ENCODE data around the gene ELMO1. TPM values are rescaled to one million over a fixed set of nuclear protein-coding genes. Genes with fewer than 3 reads are reported as not detected.
A peak's percentile ranks its signal among the peaks of the same experiment; 100 is the strongest.
"Not testable (repeated sequence)": the region's sequence is repeated elsewhere in the genome, so short reads cannot be mapped to it uniquely, and the experiment has no call there.

Gene ELMO1
- total RNA-seq, 2 donors from 2014 or later, result 15.6 to 24.6 TPM

- DNase-seq (no peak), ATAC-seq (no peak)
- intact Hi-C loops (cut with DNase I), result no loop called here
Measured at GRCh38 chr7:37150856-37151255, 297.8 kb downstream of the ELMO1 start.

DNA sequence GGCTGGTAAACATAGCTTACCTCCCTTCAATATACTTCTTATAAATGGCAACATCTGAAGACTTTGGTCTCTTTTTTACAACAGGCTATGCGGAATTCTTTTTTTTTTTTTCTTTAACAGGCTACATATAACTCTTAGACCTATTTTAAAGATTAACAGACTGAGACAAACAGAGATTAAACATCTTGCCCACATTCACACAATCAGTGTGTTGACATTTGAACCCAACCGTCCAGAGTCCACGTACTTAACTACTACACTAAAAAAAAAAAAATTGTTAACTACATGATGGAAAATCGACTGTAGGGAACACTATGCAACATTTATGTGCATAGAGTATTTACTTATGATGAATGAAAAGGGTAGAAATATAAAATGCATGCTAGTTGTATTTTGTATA lies 298.5 kb downstream of the ELMO1 start:
- ATAC-seq (no peak), DNase-seq (no peak)
- intact Hi-C loops (cut with DNase I), result no loop called here

GRCh38 chr7:37149773-37150124 lies 298.9 kb downstream of the ELMO1 start:
- ATAC-seq, result peak in 1 of 2 donors; percentile 49

DNA sequence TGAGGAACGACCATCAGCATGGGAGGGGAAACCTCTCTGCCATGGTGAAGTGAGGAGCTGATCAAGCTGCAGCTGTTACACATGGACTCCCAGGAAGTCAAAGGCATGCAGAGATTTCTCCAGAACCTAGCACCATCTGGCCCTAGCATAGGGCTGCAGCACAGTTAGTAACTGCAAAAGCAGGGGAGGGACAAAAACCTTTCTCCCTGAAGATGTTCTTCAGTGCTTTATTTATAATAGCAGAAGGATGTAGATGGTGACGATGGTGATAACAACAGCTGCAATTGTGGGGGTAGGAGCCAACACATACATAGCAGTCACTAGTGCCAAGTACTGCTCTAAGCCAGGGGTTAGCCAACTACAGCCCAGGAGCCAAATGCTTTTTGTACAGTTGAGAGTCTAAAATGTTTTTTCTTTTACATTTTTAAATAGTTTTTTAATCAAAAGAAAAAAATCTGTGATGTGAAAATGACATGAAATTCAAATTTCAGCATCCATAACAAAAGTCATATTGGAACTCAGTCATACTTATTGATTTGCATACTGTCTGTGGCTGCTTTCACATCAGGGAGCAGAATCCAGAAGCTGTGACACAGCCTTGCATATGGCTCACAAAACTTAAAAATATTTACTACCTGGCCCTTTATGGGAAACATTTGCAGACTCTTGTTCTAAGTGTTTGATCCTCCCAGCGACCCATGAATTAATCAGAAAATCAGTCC lies 299.5 kb downstream of the ELMO1 start:
- DNase-seq, result no peak
- intact Hi-C loops (cut with DNase I), result no loop called here
- ATAC-seq, result peak in 1 of 2 donors; percentile 40

More at GRCh38 chr7:37149773-37150124, 298.9 kb downstream of the ELMO1 start:
- DNase-seq, result no peak
- intact Hi-C loops (cut with DNase I), result no loop called here

DNA sequence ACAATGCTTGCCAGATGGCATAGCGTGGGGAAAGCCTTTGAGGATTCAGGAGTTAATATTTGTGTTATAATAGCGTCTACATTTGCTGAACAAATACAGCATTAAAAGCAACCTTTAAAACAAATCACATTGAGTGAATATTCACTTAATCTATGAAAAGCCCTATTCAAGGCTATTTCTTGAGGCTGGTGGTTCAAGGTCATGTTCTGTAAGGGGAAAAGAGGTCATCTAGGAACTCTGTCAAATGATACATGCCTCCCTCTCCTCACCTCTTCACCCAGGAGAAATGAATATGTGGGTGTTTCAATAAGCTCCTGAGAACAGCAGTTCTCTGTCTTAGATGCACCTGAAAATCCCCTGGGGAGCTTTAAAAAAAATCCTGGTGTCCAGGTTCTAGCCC lies 303.0 kb downstream of the ELMO1 start:
- intact Hi-C loops (cut with DNase I), result no loop called here
- DNase-seq, result no peak
- no peak for ATAC-seq

DNA sequence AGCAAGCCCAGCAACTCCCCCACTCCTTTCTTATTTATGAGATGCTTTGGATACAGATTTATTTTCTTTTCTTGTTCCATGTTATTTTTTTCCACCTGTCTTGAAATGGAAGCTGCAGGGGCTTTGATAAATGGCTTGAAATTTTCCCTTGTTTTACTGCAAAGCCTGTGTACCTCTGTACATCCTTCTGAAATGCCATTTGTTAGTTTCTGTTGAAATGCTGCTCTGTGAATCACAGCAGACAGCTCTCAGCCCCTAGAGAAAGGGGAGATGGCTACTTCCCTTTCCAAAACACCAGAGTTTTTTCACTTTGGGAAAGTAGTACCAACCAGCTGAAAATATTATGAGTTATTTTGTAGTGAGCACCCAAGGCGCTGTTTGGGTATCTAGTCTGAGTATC lies 304.2 kb downstream of the ELMO1 start:
- DNase-seq, result no peak
- intact Hi-C loops (cut with DNase I), result no loop called here
- no peak for ATAC-seq

DNA sequence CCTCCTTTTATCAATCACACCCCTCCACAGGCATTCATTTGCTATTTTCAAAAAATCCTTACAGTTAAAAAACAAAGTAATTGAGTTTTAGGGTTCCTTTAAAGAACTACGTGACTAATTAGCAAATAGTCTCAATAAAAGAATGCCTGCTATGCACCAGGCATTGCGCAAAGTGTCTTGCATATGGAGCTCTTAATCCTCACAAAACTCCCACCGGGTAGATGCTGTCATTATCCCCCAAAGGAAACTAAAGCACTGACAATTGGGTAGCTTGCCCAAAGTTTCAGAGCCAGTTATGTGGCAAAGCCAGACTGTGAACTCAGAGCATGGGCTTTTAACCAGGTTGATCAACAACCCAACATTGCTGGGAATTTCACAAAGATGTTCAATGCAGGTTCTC lies 305.7 kb downstream of the ELMO1 start:
- intact Hi-C loops (cut with DNase I), result no loop called here
- ATAC-seq (no peak), DNase-seq (no peak)

DNA sequence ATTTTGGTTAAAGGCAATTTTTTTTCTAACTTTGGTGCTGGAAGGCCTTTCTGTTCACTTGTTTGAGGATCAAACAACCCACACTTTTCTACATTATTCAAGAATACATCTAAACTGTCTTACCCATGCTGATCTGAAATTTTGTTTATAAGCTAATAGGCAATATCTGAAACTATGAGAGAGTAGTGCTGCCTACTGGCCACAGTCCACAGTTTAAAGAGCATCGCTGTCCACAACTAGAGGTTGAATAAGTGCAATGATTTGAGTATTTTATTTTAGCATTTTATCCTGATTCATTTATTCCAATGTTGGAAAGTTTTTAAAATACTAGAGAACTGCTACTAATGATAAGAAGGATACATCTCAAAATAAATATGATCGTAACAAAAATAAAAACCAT lies 306.9 kb downstream of the ELMO1 start:
- ATAC-seq (no peak), DNase-seq (no peak)
- intact Hi-C loops (cut with DNase I), result no loop called here

DNA sequence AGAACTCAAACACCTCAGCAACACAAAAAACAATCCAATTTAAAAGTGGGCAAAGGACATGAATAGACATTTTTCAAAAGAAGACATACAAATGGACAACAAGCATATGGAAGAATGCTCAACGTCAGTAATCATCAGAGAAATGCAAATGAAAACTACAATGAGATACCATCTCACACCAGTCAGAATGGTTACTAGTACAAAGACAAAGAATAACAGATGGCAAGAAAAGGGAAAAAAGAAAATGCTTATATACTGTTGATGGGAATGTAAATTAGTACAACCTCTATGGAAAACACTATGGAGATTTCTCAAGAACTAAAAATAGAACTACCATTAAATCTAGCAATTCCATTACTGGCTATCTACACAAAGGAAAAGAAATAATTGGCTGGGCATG lies 314.8 kb downstream of the ELMO1 start:
- DNase-seq; intact Hi-C loops (cut with DNase I); ATAC-seq: not testable (repeated sequence)

DNA sequence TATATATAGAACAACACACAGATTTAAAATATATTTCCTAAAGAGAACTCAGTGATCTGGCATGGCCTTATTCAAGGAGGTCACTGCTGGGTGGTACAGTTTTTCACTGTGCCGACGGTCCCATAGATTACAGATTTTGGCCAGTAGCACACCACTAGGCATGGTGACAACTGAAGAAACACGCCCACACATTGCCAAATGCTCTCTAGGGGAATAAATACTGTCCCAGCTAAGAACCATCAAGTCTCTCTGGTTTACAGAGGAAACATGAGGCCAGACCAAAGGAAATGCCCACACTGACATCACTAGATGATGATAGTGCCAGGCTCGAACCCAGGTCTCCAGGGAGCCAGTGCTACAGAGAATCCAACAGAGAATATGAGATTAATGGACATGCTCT lies 316.8 kb downstream of the ELMO1 start:
- ATAC-seq, result no peak
- no peak for DNase-seq

DNA sequence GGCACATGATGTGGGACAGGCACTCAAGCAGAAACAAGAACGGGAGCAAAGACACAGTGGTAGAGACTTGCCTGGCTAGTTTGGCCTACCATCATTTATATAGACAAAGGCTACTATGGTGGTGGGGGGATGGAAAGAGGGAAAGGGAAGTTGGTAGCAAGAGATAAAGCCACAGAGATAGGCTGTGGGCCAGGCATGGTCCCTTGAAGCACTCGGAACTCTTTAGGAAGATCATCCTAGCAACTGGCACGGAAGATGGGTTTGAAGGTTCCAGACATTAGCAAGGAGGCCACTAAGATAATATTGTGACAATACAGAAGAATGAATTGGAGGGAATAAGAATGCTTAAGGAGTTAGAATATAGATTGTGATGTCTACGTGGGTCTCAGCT lies 319.6 kb downstream of the ELMO1 start:
- intact Hi-C loops (cut with DNase I), result no loop called here
- ATAC-seq, result no peak
- DNase-seq, result no peak

More for the DNA sequence above, 316.8 kb downstream of the ELMO1 start:
- intact Hi-C loops (cut with DNase I), result no loop called here

- DNase-seq (peak; percentile 28), ATAC-seq (no peak)
- intact Hi-C loops (cut with DNase I), result no loop called here
Measured at GRCh38 chr7:37128327-37129034, 320.2 kb downstream of the ELMO1 start.

GRCh38 chr7:37119296-37119860 lies 329.3 kb downstream of the ELMO1 start:
- no peak for DNase-seq
- intact Hi-C loops (cut with DNase I), result no loop called here

GRCh38 chr7:37118004-37118403 lies 330.7 kb downstream of the ELMO1 start:
- intact Hi-C loops (cut with DNase I), result no loop called here
- ATAC-seq, result no peak
- no peak for DNase-seq

More at GRCh38 chr7:37119296-37119860, 329.3 kb downstream of the ELMO1 start:
- no peak for ATAC-seq

DNA sequence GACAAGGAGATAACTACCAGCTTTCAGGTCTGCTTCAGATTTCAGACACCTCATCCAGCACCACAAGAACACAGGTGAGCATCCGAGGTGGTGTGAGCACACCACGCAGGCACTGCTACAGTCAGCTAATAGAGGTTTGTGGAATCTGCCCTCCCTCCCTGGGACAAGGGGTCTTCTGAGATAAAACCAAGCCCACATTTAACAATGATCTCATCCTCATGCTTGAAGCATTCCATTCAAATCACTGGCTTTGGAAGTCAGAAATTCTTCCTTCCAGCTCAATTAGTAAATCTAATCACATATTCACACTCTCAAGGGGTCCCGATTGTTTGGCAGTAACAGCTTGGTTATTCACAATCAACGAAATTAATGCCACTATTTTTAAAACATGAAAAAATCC lies 331.4 kb downstream of the ELMO1 start:
- DNase-seq, result no peak
- ATAC-seq, result no peak
- intact Hi-C loops (cut with DNase I), result no loop called here

GRCh38 chr7:37116093-37116701 lies 332.5 kb downstream of the ELMO1 start:
- intact Hi-C loops (cut with DNase I), result no loop called here
- ATAC-seq (no peak), DNase-seq (no peak)

DNA sequence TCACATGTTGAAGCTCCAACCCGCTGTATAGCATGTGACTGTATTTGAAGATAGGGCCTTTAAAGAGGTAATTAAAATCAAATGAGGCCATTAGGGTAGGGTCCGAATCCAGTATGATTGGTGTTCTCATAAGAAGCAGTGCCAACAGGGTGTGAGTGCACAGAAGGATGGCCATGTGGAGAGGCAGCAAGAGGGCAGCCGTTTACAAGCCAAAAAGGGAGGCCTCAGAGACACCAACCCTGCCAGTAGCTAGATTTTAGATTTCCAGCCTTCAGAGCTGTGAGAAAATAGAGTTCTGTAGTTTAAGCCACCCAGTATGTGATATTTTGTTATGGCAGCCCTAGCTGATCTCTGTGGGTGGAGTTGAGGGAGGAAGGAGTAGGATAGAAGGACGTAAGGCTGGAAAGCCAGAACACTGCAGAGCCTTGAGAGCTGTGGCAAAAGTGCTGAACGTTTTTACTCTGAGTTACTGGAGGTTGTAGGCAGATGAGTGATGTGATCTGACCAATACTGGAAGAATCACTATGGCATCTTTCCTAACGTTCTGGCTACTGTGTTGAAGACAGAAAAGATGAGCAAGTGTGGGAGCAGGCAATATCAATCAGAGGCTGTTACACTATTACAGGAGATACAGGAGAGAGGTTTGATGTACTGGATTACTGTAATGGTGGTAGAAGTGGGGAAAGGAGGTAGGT lies 334.9 kb downstream of the ELMO1 start:
- DNase-seq (no peak), ATAC-seq (no peak)
- intact Hi-C loops (cut with DNase I), result no loop called here

DNA sequence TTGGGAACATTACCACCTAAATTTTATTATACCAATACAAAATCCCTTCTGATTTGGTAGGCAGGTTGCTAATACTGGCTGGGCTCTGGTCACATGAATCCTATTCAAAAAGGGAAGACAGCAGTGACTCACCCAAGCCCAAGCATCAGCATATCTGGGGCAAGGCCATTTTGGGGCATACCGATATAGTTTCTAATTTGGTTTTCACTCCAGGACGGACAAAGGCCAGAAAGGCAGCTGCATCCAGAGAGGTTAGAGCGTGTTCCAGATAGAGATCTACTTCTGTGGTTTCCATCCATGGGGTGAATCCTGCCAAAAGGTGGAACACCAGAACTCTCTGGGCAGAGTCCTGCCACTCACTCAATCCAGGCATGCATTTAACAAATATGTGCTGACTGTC lies 335.8 kb downstream of the ELMO1 start:
- intact Hi-C loops (cut with DNase I), result no loop called here
- DNase-seq (no peak), ATAC-seq (no peak)

GRCh38 chr7:37112218-37112617 lies 336.4 kb downstream of the ELMO1 start:
- DNase-seq (no peak), ATAC-seq (no peak)
- intact Hi-C loops (cut with DNase I), result no loop called here

- DNase-seq, result no peak
- no peak for ATAC-seq
- intact Hi-C loops (cut with DNase I), result no loop called here
Measured at GRCh38 chr7:37111459-37111858, 337.2 kb downstream of the ELMO1 start.
